Hematopoietic multipotent progenitor cell treated with erythropoietin and hydrocortisone succinate and interleukin-3 and kit ligand, for 8 days (in vitro differentiated cells): ENCODE data around the gene TBATA.

Experiments
- DNase-seq: peaks from one replicate; pipeline ENCODE4 v3.0.0-alpha.2; 2015

The TBATA gene

GRCh38 chr10:70806841-70807240 is 21.7 kb upstream of the TBATA start:
- no peak for DNase-seq

GRCh38 chr10:70805619-70806215 is 20.5 kb upstream of the TBATA start:
- DNase-seq = no peak

- no peak for DNase-seq
Measured at GRCh38 chr10:70804421-70804808, 19.2 kb upstream of the TBATA start.

GRCh38 chr10:70803775-70804420 is 18.7 kb upstream of the TBATA start:
- DNase-seq = no peak

GRCh38 chr10:70801854-70802253 is 16.7 kb upstream of the TBATA start:
- no peak for DNase-seq

GRCh38 chr10:70799124-70799523 is 13.9 kb upstream of the TBATA start:
- DNase-seq = no peak

GRCh38 chr10:70797840-70798239 is 12.7 kb upstream of the TBATA start:
- no peak for DNase-seq

- no peak for DNase-seq
Measured at GRCh38 chr10:70795613-70796012, 10.4 kb upstream of the TBATA start.

GRCh38 chr10:70791386-70792039 is 6.3 kb upstream of the TBATA start:
- no peak for DNase-seq

- DNase-seq = peak; percentile 6
Measured at GRCh38 chr10:70786799-70787415, 1.7 kb upstream of the TBATA start.

- no peak for DNase-seq
Measured at GRCh38 chr10:70784471-70784870, 706 bp downstream of the TBATA start.

GRCh38 chr10:70784016-70784415 is 1.2 kb downstream of the TBATA start:
- no peak for DNase-seq

- no peak for DNase-seq
Measured at GRCh38 chr10:70782746-70783680, 2.2 kb downstream of the TBATA start.

GRCh38 chr10:70782086-70782745 is 3.0 kb downstream of the TBATA start:
- DNase-seq = no peak

- no peak for DNase-seq
Measured at GRCh38 chr10:70781461-70782051, 3.6 kb downstream of the TBATA start.

- no peak for DNase-seq
Measured at GRCh38 chr10:70780772-70781171, 4.4 kb downstream of the TBATA start.

GRCh38 chr10:70780370-70780760 is 4.8 kb downstream of the TBATA start:
- no peak for DNase-seq

GRCh38 chr10:70779511-70780369 is 5.4 kb downstream of the TBATA start:
- peak; percentile 9 for DNase-seq

- DNase-seq = no peak
Measured at GRCh38 chr10:70779088-70779487, 6.1 kb downstream of the TBATA start.

GRCh38 chr10:70778267-70778924 is 6.8 kb downstream of the TBATA start:
- no peak for DNase-seq
